Upper lobe of right lung (tissue), 1 donor: ENCODE measurements around the gene PYGO2. TPM values are rescaled to one million over a fixed set of nuclear protein-coding genes. Genes with fewer than 3 reads are reported as not detected.

ENCODE experiments used
- ATAC-seq: fragments of 200-7000 bp; cut with Tn5 transposase; one replicate; pipeline ENCODE4 v1.9.1; 2020; ENCODE audit warnings: mild to moderate bottlenecking, moderate library complexity
- DNase-seq: peaks from one replicate; pipeline ENCODE4 v3.0.0-alpha.2; 2020
- H3K27ac ChIP-seq: fragments of 200-600 bp; one replicate; pipeline ENCODE4 v1.8.0; 2022
- H3K27me3 ChIP-seq: fragments of 200-600 bp; one replicate; pipeline ENCODE4 v1.8.0; 2022; ENCODE audit warnings: mild to moderate bottlenecking
- H3K36me3 ChIP-seq: fragments of 200-600 bp; one replicate; pipeline ENCODE4 v1.8.0; 2022
- H3K4me1 ChIP-seq: fragments of 200-600 bp; one replicate; pipeline ENCODE4 v1.8.0; 2022
- H3K4me3 ChIP-seq: fragments of 200-600 bp; one replicate; pipeline ENCODE4 v1.8.0; 2022; ENCODE audit warnings: mild to moderate bottlenecking
- H3K9me3 ChIP-seq: fragments of 200-600 bp; one replicate; pipeline ENCODE4 v1.8.0; 2022
- CTCF ChIP-seq: fragments of 200-600 bp; IDR thresholded peaks from one replicate; pipeline ENCODE4 v1.8.0; 2022; ENCODE audit warnings: antibody characterized with exemption
- intact Hi-C: fragments of 100-400 bp; cut with DNase I; formaldehyde crosslinking; loops from one replicate; pipeline ENCODE4 v1.11.0; 2022
- total RNA-seq: library from RNA; stranded (reverse); fragmentation: NEBNext Ultra II Directional; extraction: Animal tissue kit (Norgen Biotek cat#: 25700); gene quantifications from one replicate; pipeline ENCODE4 v1.2.1, GENCODE V29; 2021
- donor health status: DM: no; HTN: yes; CAD: no; lungs with severe emphysema.

PYGO2 gene
- total RNA-seq, 1 donor from 2014 or later, result 27.0 TPM

- Histone ChIP-seq H3K4me3 (no peak overlapping the region), H3K27me3 (no peaks in the 10 kb centered on the region), H3K4me1 (no peaks in the 10 kb centered on the region), H3K27ac (no peak overlapping the region), H3K36me3 (peaks cover 39% of the 10 kb centered on the region), H3K9me3 (no peaks in the 10 kb centered on the region)
- ATAC-seq (peak; percentile 45), DNase-seq (no peak)
- no peak for TF ChIP-seq CTCF
- intact Hi-C loops, result no loop called here
Measured at GRCh38 chr1:154923695-154924094, 37.9 kb downstream of the PYGO2 start.

DNA sequence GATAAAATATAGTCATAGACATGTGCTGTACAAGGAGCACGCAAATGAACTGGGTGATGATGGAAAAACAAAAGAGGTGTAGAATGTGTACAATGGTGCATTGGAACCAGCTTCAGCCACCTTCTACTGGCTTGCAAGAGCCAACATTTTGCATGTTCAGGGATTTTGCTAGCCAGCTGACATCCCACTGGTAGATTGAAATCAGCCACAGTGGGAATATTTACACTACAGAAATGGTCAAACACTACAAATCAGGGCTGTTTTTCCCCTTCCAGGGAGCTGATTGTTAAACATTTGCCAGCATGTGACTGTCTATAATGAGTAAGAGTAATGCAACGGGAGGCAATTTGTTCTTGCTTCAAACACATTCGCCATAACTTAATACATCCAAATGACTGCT is 48.3 kb downstream of the PYGO2 start:
- no peaks in the 10 kb centered on the region for H3K27me3 ChIP-seq
- DNase-seq (no peak), ATAC-seq (no peak)
- H3K4me1 ChIP-seq, result no peaks in the 10 kb centered on the region
- H3K9me3 ChIP-seq, result no peaks in the 10 kb centered on the region
- no peaks in the 10 kb centered on the region for H3K36me3 ChIP-seq
- no peak overlapping the region for H3K27ac ChIP-seq
- TF ChIP-seq CTCF, result no peak
- H3K4me3 ChIP-seq, result no peak overlapping the region
- intact Hi-C loops, result no loop called here

GRCh38 chr1:154912755-154913154 is 48.8 kb downstream of the PYGO2 start:
- ATAC-seq, result no peak
- Histone ChIP-seq H3K36me3 (no peaks in the 10 kb centered on the region), H3K27ac (no peak overlapping the region), H3K4me3 (no peak overlapping the region), H3K4me1 (no peaks in the 10 kb centered on the region), H3K27me3 (no peaks in the 10 kb centered on the region), H3K9me3 (no peaks in the 10 kb centered on the region)
- intact Hi-C loops, result no loop called here
- no peak for TF ChIP-seq CTCF
- DNase-seq, result peak; percentile 12

DNA sequence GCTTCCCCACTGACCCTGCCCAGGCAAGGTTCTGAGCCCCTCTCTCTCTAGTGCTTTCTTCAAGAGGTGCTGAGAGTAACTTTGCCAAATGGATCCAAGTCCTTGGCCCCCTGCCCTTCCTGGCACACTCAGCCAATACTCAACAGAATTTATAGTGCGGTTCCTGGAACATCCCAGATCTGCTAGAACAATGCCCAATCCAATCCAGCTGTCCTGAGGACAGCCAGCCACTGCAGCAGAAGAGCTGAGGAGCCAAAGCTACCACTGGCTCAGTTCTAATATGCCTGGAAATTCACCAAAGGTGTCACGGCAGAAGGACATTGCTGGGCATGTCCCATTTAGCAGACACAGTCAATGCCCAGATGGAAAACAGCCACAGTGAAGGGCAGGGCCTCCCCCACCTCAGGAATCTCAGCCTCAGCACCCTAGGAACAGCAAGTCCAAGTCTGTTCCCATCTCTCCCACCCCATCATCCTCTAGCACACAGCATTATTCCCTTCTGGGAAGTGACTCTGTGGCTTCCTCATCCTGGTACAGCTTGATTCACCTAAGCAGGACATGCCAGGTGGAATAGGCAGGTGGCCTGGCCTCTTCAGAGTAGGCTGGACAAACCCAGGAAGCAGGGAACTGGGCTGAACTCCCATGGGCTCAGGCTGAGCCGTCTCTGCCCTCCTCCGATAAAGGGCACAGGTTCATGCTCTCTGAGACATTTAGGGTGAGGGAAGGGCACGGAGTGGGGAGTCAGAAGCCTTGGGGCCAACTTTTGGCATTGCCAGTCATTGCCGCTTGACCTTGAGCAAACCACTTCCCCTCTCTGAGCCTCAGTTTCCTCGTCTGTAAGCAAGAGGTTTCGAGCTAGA is 49.7 kb downstream of the PYGO2 start:
- Histone ChIP-seq H3K36me3 (no peaks in the 10 kb centered on the region), H3K27me3 (no peaks in the 10 kb centered on the region), H3K4me1 (no peaks in the 10 kb centered on the region), H3K4me3 (no peak overlapping the region), H3K27ac (no peak overlapping the region), H3K9me3 (no peaks in the 10 kb centered on the region)
- peak; percentile 34 for ATAC-seq
- no peak for DNase-seq
- intact Hi-C loops, result no loop called here
- no peak for TF ChIP-seq CTCF

GRCh38 chr1:154910851-154911250 is 50.7 kb downstream of the PYGO2 start:
- ATAC-seq, result no peak

More at GRCh38 chr1:154910851-154911250, 50.7 kb downstream of the PYGO2 start:
- no peak for DNase-seq
- intact Hi-C loops, result no loop called here
- Histone ChIP-seq H3K27me3 (no peaks in the 10 kb centered on the region), H3K4me3 (no peak overlapping the region), H3K4me1 (no peaks in the 10 kb centered on the region), H3K36me3 (no peaks in the 10 kb centered on the region), H3K27ac (no peak overlapping the region), H3K9me3 (no peaks in the 10 kb centered on the region)
- TF ChIP-seq CTCF, result no peak
